H1 (cell line): ENCODE measurements around the gene CLIC2. TPM values are rescaled to one million over a fixed set of nuclear protein-coding genes. Genes with fewer than 3 reads are reported as not detected.

Experiments used
- BCL11A ChIP-seq, 2 experiments: IDR thresholded peaks; one replicate each; pipeline ENCODE4 v1.6.1; 2011; ENCODE audit warnings: low read depth in 2 of 2, low read length in 2 of 2, mild to moderate bottlenecking in 2 of 2
- EZH2 ChIP-seq: fragments of 200-600 bp; sonication (generic); IDR thresholded peaks from 2 replicates; pipeline ENCODE4 v1.7.1; 2012; ENCODE audit warnings: low read depth, mild to moderate bottlenecking, moderate library complexity, low read length, inconsistent platforms; ENCODE audit not compliant: severe bottlenecking
- HDAC2 ChIP-seq, 2 experiments: fragments of 300-600 bp in 1 of 2; sonication (generic) in 1 of 2; IDR thresholded peaks; 2 replicates each; pipeline ENCODE4 v1.6.1; 2011 to 2012; ENCODE audit warnings: low read depth in 2 of 2, low read length in 2 of 2, mild to moderate bottlenecking in 2 of 2, moderate library complexity in 2 of 2, borderline replicate concordance in 1 of 2, inconsistent platforms in 1 of 2
- JUN ChIP-seq: IDR thresholded peaks from 2 replicates; pipeline ENCODE4 v1.6.1; 2011; ENCODE audit warnings: low read depth, mild to moderate bottlenecking, improper control_type of control experiment, low read length
- KDM5A ChIP-seq: fragments of 200-600 bp; IDR thresholded peaks from 2 replicates; pipeline ENCODE4 v1.7.1; 2012; ENCODE audit warnings: mild to moderate bottlenecking, low read length, inconsistent platforms, mixed read lengths
- POU5F1 ChIP-seq: IDR thresholded peaks from 2 replicates; pipeline ENCODE4 v1.6.1; 2011; ENCODE audit warnings: low read depth, mild to moderate bottlenecking, low read length, moderate library complexity
- SIN3A ChIP-seq, 2 experiments: IDR thresholded peaks in 1 of 2; conservative IDR thresholded peaks in 1 of 2; 2 replicates each; pipeline ENCODE4 v1.6.1; 2011 to 2012; ENCODE audit warnings: low read length in 2 of 2, improper control_type of control experiment in 1 of 2, low read depth in 1 of 2, mild to moderate bottlenecking in 1 of 2
- SP2 ChIP-seq: IDR thresholded peaks from 2 replicates; pipeline ENCODE4 v1.6.1; 2012; ENCODE audit warnings: mild to moderate bottlenecking, low read length, inconsistent platforms
- TAF1 ChIP-seq: IDR thresholded peaks from 2 replicates; pipeline ENCODE4 v1.6.1; 2011; ENCODE audit warnings: mild to moderate bottlenecking, low read depth, low read length
- TAF7 ChIP-seq: optimal IDR thresholded peaks from 2 replicates; pipeline ENCODE3; 2011; ENCODE audit warnings: low read depth, mild to moderate bottlenecking, inconsistent platforms, low read length, moderate library complexity, borderline replicate concordance
- YY1 ChIP-seq: IDR thresholded peaks from 2 replicates; pipeline ENCODE4 v1.6.1; 2011; ENCODE audit warnings: low read depth, mild to moderate bottlenecking, low read length
- polyA plus RNA-seq, 7 experiments: library from polyadenylated mRNA; depleted of rRNA in 3 of 7; stranded (reverse) in 5 of 7; unstranded in 2 of 7; fragments of >200 nt in 5 of 7; fragments of 200-250 nt in 2 of 7; gene quantifications; 1 replicate in 5 of 7; 2 replicates in 1 of 7; 4 replicates in 1 of 7; pipeline versions ENCODE4 v1.2.1 to v1.2.3, GENCODE V29; 2011 to 2013; ENCODE audit warnings: missing spikeins in 2 of 7, mixed read lengths in 2 of 7
- total RNA-seq: library from RNA; stranded (reverse); fragmentation: NEBNext Ultra II Directional; extraction: Animal tissue kit (Norgen Biotek cat#: 25700); gene quantifications from 2 replicates; pipeline ENCODE4 v1.2.1, GENCODE V29; 2021

Gene CLIC2
- total and polyA plus RNA-seq, 2 of the 8 experiments (the other 6 are each of a cell fraction or from before 2014, with no cell fraction given): 0.08 to 0.61 TPM

GRCh38 chrX:155235891-155236290 is 98.5 kb downstream of the CLIC2 start (continued):
- TF ChIP-seq POU5F1: no peak
- TF ChIP-seq SIN3A (conservative IDR thresholded peaks at IDR 0.05 in 1 of 2, IDR thresholded peaks at IDR 0.05 in 1 of 2; ENCODE audit: low read depth in 1 of 2, low read length in 2 of 2): no peak
- no peak for TF ChIP-seq JUN
- no peak for TF ChIP-seq EZH2
- TF ChIP-seq TAF7: no peak
- no peak for TF ChIP-seq HDAC2 (IDR thresholded peaks at IDR 0.05; ENCODE audit: borderline replicate concordance in 1 of 2, low read depth in 2 of 2, low read length in 2 of 2)
- TF ChIP-seq TAF1: no peak
- TF ChIP-seq BCL11A (IDR thresholded peaks at IDR 0.05; ENCODE audit: low read depth in 2 of 2, low read length in 2 of 2): no peak
- no peak for TF ChIP-seq YY1
- TF ChIP-seq KDM5A: no peak
- no peak for TF ChIP-seq SP2
